GM12892 (cell line): Measurements from ENCODE around the gene PLPP1.

Experiments
- DNase-seq: peaks from one replicate; pipeline ENCODE4 v3.0.0; 2011; ENCODE audit not compliant: insufficient read length
- FAIRE-seq: peaks from 2 replicates; lab custom pipeline; 2011; peaks lifted over from hg19 to GRCh38; lab: Jason Lieb, UNC
- POLR2A ChIP-seq: IDR thresholded peaks from 2 replicates; pipeline ENCODE4 v1.6.1; 2011; ENCODE audit warnings: low read depth, low read length, control low read depth
- POLR2AphosphoS5 ChIP-seq: IDR thresholded peaks from 2 replicates; pipeline ENCODE4 v1.6.1; 2011; ENCODE audit warnings: low read depth, low read length, control low read depth
- TAF1 ChIP-seq: IDR thresholded peaks from 2 replicates; pipeline ENCODE4 v1.6.1; 2011; ENCODE audit warnings: low read depth, mild to moderate bottlenecking, control low read depth, low read length, borderline replicate concordance

The PLPP1 gene

GRCh38 chr5:55570026-55570425, 35.3 kb upstream of the PLPP1 start:
- DNase-seq (no peak), FAIRE-seq (no peak)
- no peak for TF ChIP-seq POLR2A
- TF ChIP-seq POLR2AphosphoS5 = no peak
- TF ChIP-seq TAF1 = no peak

GRCh38 chr5:55569513-55569865, 34.7 kb upstream of the PLPP1 start:
- no peak for DNase-seq
- no peak for FAIRE-seq
- no peak for TF ChIP-seq POLR2AphosphoS5
- TF ChIP-seq POLR2A = no peak
- no peak for TF ChIP-seq TAF1

- DNase-seq (no peak), FAIRE-seq (no peak)
- TF ChIP-seq POLR2A (no peak), TAF1 (no peak), POLR2AphosphoS5 (no peak)
These were observed 34.1 kb upstream of the PLPP1 start for GRCh38 chr5:55568654-55569512.

- TF ChIP-seq POLR2A = no peak
- TF ChIP-seq TAF1 = no peak
- TF ChIP-seq POLR2AphosphoS5 = no peak
- no peak for FAIRE-seq
- DNase-seq = no peak
These were observed 30.0 kb upstream of the PLPP1 start for GRCh38 chr5:55564721-55565120.

GRCh38 chr5:55558484-55558883, 23.7 kb upstream of the PLPP1 start:
- FAIRE-seq (no peak), DNase-seq (no peak)
- TF ChIP-seq POLR2AphosphoS5 (no peak), POLR2A (no peak), TAF1 (no peak)

GRCh38 chr5:55557123-55557522, 22.4 kb upstream of the PLPP1 start:
- FAIRE-seq (no peak), DNase-seq (no peak)
- TF ChIP-seq TAF1 = no peak
- no peak for TF ChIP-seq POLR2AphosphoS5
- TF ChIP-seq POLR2A = no peak

- FAIRE-seq = no peak
- DNase-seq = no peak
These were observed 19.9 kb upstream of the PLPP1 start for GRCh38 chr5:55554585-55555202.

GRCh38 chr5:55551904-55552303, 17.1 kb upstream of the PLPP1 start:
- no peak for TF ChIP-seq POLR2A
- no peak for TF ChIP-seq TAF1
- TF ChIP-seq POLR2AphosphoS5 = no peak
- FAIRE-seq (no peak), DNase-seq (no peak)

More at GRCh38 chr5:55554585-55555202, 19.9 kb upstream of the PLPP1 start:
- no peak for TF ChIP-seq TAF1
- no peak for TF ChIP-seq POLR2AphosphoS5
- TF ChIP-seq POLR2A = no peak

GRCh38 chr5:55551358-55551757, 16.6 kb upstream of the PLPP1 start:
- FAIRE-seq (no peak), DNase-seq (no peak)
- no peak for TF ChIP-seq TAF1
- no peak for TF ChIP-seq POLR2AphosphoS5
- no peak for TF ChIP-seq POLR2A

GRCh38 chr5:55547781-55548180, 13.0 kb upstream of the PLPP1 start:
- FAIRE-seq = no peak

GRCh38 chr5:55546947-55547346, 12.2 kb upstream of the PLPP1 start:
- DNase-seq = no peak
- TF ChIP-seq POLR2A (no peak), TAF1 (no peak), POLR2AphosphoS5 (no peak)
- no peak for FAIRE-seq

More at GRCh38 chr5:55547781-55548180, 13.0 kb upstream of the PLPP1 start:
- no peak for TF ChIP-seq POLR2A
- no peak for TF ChIP-seq TAF1
- TF ChIP-seq POLR2AphosphoS5 = no peak
- DNase-seq = no peak
